ENCODE measurements around the gene EXD3. TPM values are rescaled to one million over a fixed set of nuclear protein-coding genes. Genes with fewer than 3 reads are reported as not detected.

EXD3 gene
- total RNA-seq, 1 donor = 7.3 TPM

GRCh38 chr9:137313956-137314560 lies 108.9 kb downstream of the EXD3 start:
- TF ChIP-seq, protein P1, sequence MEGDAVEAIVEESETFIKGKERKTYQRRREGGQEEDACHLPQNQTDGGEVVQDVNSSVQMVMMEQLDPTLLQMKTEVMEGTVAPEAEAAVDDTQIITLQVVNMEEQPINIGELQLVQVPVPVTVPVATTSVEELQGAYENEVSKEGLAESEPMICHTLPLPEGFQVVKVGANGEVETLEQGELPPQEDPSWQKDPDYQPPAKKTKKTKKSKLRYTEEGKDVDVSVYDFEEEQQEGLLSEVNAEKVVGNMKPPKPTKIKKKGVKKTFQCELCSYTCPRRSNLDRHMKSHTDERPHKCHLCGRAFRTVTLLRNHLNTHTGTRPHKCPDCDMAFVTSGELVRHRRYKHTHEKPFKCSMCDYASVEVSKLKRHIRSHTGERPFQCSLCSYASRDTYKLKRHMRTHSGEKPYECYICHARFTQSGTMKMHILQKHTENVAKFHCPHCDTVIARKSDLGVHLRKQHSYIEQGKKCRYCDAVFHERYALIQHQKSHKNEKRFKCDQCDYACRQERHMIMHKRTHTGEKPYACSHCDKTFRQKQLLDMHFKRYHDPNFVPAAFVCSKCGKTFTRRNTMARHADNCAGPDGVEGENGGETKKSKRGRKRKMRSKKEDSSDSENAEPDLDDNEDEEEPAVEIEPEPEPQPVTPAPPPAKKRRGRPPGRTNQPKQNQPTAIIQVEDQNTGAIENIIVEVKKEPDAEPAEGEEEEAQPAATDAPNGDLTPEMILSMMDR (IDR thresholded peaks at IDR 0.05; ENCODE audit: insufficient read depth, low read depth, low read length) = no peak
- DNase-seq (ENCODE audit: low read depth) = no peak

DNA sequence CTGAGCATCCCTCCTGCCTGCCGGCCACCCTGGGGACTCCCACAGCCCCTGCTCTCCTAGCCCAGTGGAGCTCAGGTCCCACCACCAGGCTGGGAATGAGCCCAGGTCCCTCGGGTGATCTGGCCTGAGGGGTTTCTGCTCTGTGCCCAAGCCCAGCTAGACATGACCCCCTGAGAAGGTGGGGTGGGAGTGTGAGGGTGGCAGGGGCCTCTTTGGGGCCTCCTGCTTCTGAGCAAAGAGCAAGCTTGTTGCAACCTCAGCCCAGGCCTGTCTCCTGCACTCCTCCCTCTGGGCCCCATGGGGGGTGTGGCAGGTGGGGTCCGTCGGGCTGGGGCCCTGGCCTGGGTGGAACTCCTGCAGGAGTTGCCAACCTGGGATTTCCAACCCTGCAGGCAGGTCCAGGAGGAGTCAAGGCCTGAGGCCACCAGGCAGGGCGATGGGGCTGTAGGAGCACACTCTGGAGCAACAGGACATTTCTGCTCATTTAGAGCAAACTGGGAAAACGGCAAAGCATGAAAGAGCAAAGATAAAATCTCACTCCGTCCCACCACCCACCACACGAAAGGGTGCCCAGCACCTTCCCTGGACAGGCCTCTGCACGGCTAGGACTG lies 109.5 kb downstream of the EXD3 start:
- H3K4me3 ChIP-seq (ENCODE audit: low read depth, low read length) = no peak overlapping the region
- DNase-seq (ENCODE audit: low read depth) = no peak

More at GRCh38 chr9:137313956-137314560, 108.9 kb downstream of the EXD3 start:
- H3K4me3 ChIP-seq (ENCODE audit: low read depth, low read length) = no peak overlapping the region

GRCh38 chr9:137312852-137313325 lies 110.1 kb downstream of the EXD3 start:
- DNase-seq (ENCODE audit: low read depth) = no peak
- TF ChIP-seq, protein P1 (IDR thresholded peaks at IDR 0.05; ENCODE audit: insufficient read depth, low read depth, low read length) = no peak
- H3K4me3 ChIP-seq (ENCODE audit: low read depth, low read length) = no peak overlapping the region

More for the DNA sequence above, 109.5 kb downstream of the EXD3 start:
- TF ChIP-seq, protein P1 (IDR thresholded peaks at IDR 0.05; ENCODE audit: insufficient read depth, low read depth, low read length) = no peak

DNA sequence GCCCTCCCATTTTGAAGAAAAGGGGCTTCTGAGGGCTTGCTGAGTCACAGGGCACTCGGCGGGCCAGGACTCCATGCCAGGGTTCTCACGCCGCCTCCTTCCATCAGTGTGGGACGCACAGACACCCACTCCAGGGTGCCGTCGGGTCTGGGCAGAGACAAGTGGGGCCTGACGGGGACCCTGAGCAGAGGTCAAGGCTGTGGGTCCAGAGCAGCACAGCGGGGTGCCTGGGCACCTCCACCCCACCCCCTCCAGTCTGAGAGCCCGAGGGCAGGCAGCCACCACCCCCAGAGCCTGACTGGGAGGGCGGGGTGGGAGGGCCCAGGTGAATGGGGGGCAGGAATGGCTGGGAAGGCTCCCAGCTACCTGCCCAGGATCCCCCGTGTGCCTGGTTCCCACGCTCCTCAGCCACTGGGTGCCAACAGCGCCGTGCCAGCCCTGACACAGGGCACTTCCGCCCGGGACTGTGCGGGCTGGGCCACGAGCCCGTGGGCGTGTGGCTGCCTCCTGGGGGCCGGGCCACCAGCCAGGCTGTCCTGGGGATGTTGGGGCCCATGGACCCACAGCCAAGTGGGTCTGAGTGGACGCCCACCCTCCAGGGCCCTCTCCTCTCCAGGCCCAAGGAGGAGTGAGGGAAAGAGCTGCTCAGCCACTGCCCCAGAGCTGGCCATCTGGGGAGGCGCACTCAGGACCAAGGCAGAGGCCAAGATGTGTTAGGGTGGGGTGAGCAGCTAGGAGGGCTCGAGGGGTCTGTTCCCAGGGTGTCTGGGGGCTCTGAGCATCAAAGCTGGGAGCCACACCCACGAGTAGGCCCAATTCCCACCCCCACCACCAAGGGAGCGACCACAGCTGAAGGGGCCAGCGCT lies 110.7 kb downstream of the EXD3 start:
- TF ChIP-seq, protein P1 (IDR thresholded peaks at IDR 0.05; ENCODE audit: insufficient read depth, low read depth, low read length) = no peak
- no peak for DNase-seq (ENCODE audit: low read depth)
- no peak overlapping the region for H3K4me3 ChIP-seq (ENCODE audit: low read depth, low read length)

- TF ChIP-seq, protein P1 (IDR thresholded peaks at IDR 0.05; ENCODE audit: insufficient read depth, low read depth, low read length) = no peak
- no peak overlapping the region for H3K4me3 ChIP-seq (ENCODE audit: low read depth, low read length)
- peak; percentile 27 for DNase-seq (ENCODE audit: low read depth)
These were observed 111.6 kb downstream of the EXD3 start for GRCh38 chr9:137311171-137311985.
